HG03521 (cell line): ENCODE measurements around the gene GALNT10.
A peak's percentile ranks its signal among the peaks of the same experiment; 100 is the strongest.

ENCODE experiments used
- ATAC-seq: cut with Tn5 transposase; IDR thresholded peaks from one replicate; pipeline ENCODE4 v1.9.1; 2021; ENCODE audit warnings: mild to moderate bottlenecking, moderate library complexity; ENCODE audit not compliant: unreplicated experiment

The GALNT10 gene

GRCh38 chr5:154461531-154461930, 271.0 kb downstream of the GALNT10 start:
- ATAC-seq = no peak

- ATAC-seq = no peak
These were observed 273.9 kb downstream of the GALNT10 start for GRCh38 chr5:154464438-154464837.

- no peak for ATAC-seq
These were observed 274.6 kb downstream of the GALNT10 start for GRCh38 chr5:154465169-154465568.

- ATAC-seq = no peak
These were observed 275.6 kb downstream of the GALNT10 start for GRCh38 chr5:154466147-154466546.

GRCh38 chr5:154466671-154467070, 276.1 kb downstream of the GALNT10 start:
- ATAC-seq = no peak

GRCh38 chr5:154467655-154468354, 277.3 kb downstream of the GALNT10 start:
- ATAC-seq = peak; percentile 94

GRCh38 chr5:154470137-154470536, 279.6 kb downstream of the GALNT10 start:
- ATAC-seq = no peak
